NT2/D1 (cell line): ENCODE measurements around the gene PIK3CB.
"Not testable (repeated sequence)": the region's sequence is repeated elsewhere in the genome, so short reads cannot be mapped to it uniquely, and the experiment has no call there.

Source experiments
- YY1 ChIP-seq: IDR thresholded peaks from 2 replicates; pipeline ENCODE4 v1.6.1; 2011; ENCODE audit not compliant: insufficient read length, insufficient read depth
- ZNF274 ChIP-seq: IDR thresholded peaks from 2 replicates; pipeline ENCODE4 v1.6.1; 2011; ENCODE audit warnings: mild to moderate bottlenecking, low read depth, low read length

- TF ChIP-seq YY1, ZNF274: not testable (repeated sequence)
These were observed 49.3 kb downstream of the PIK3CB start for GRCh38 chr3:138785362-138785857.
